A549 (cell line): ENCODE measurements around the gene CADM1. TPM values are rescaled to one million over a fixed set of nuclear protein-coding genes. Genes with fewer than 3 reads are reported as not detected.

Experiments used
- ATAC-seq, 2 experiments: fragments of 200-7000 bp in 1 of 2; fragments of >200 bp in 1 of 2; cut with Nextera tagmentation in 1 of 2; cut with Tn5 transposase in 1 of 2; 3 replicates each; pipeline versions ENCODE4 v1.8.0 to v1.9.1; 2018 to 2020; ENCODE audit warnings: mild to moderate bottlenecking in 1 of 2, moderate library complexity in 1 of 2
- CTCF ChIA-PET: fragments of 300-600 bp; sonication (Branson Sonifier 250); formaldehyde crosslinking; extraction: SDS; loops from one replicate; lab custom pipeline; 2021; ENCODE audit warnings: antibody characterized with exemption, inconsistent platforms; lab: Yijun Ruan, JAX
- POLR2A ChIA-PET: fragments of 350-600 bp; formaldehyde crosslinking; extraction: SDS; loops from one replicate; lab custom pipeline; 2021; ENCODE audit warnings: antibody characterized with exemption, inconsistent platforms; lab: Yijun Ruan, JAX
- DNase-seq, 2 experiments: peaks; one replicate each; pipeline versions ENCODE4 v3.0.0 to v3.0.0-alpha.2; 2011 to 2016; ENCODE audit warnings: low read depth in 1 of 2, low spot score in 1 of 2
- FAIRE-seq: peaks from 2 replicates; lab custom pipeline; 2011; peaks lifted over from hg19 to GRCh38; lab: Jason Lieb, UNC
- H3K27ac ChIP-seq, 2 experiments: fragments of >200 bp; sonication (Bioruptor Twin); formaldehyde crosslinking; 3 replicates each; pipeline ENCODE4 v1.5.1; 2016 to 2017
- H3K4me1 ChIP-seq: fragments of >200 bp; sonication (Bioruptor Twin); formaldehyde crosslinking; 3 replicates; pipeline ENCODE4 v1.6.1; 2016
- H3K4me2 ChIP-seq: fragments of >200 bp; sonication (Bioruptor Twin); formaldehyde crosslinking; 3 replicates; pipeline ENCODE4 v1.6.1; 2016
- H3K4me3 ChIP-seq: fragments of >200 bp; sonication (Bioruptor Twin); formaldehyde crosslinking; 3 replicates; pipeline ENCODE4 v1.5.1; 2016
- H3K9me3 ChIP-seq: fragments of >200 bp; sonication (Bioruptor Twin); formaldehyde crosslinking; 3 replicates; pipeline ENCODE4 v1.6.1; 2016
- BCL3 ChIP-seq: fragments of >200 bp; sonication (Bioruptor Twin); formaldehyde crosslinking; IDR thresholded peaks from 3 replicates; pipeline ENCODE4 v1.6.1; 2016
- CHD4 ChIP-seq: fragments of 200-600 bp; sonication (generic); IDR thresholded peaks from 2 replicates; pipeline ENCODE4 v1.6.1; 2016; ENCODE audit warnings: antibody characterized with exemption, mild to moderate bottlenecking, borderline replicate concordance
- EHMT2 ChIP-seq: fragments of 200-600 bp; sonication (generic); IDR thresholded peaks from 2 replicates; pipeline ENCODE4 v1.6.1; 2016; ENCODE audit warnings: antibody characterized with exemption, low read depth, mild to moderate bottlenecking, moderate library complexity
- ELK1 ChIP-seq: fragments of 150-350 bp; IDR thresholded peaks from 2 replicates; pipeline ENCODE4 v1.6.1; 2014; ENCODE audit warnings: low read depth, mild to moderate bottlenecking, low read length
- EP300 ChIP-seq, 2 experiments: fragments of >200 bp; sonication (Bioruptor Twin); formaldehyde crosslinking; IDR thresholded peaks; 2 replicates in 1 of 2; 3 replicates in 1 of 2; pipeline ENCODE4 v1.6.1; 2016 to 2017
- ESRRA ChIP-seq: fragments of 150-350 bp; IDR thresholded peaks from 2 replicates; pipeline ENCODE4 v1.6.1; 2014; ENCODE audit warnings: mild to moderate bottlenecking, low read length, borderline replicate concordance
- FOSB ChIP-seq: fragments of 250-450 bp; sonication (Bioruptor Pico); IDR thresholded peaks from 2 replicates; pipeline ENCODE4 v1.5.0; 2020; ENCODE audit warnings: mild to moderate bottlenecking, moderate library complexity
- FOXS1 ChIP-seq: fragments of 250-450 bp; sonication (Bioruptor Pico); IDR thresholded peaks from 2 replicates; pipeline ENCODE4 v1.5.0; 2020; ENCODE audit warnings: mild to moderate bottlenecking, moderate library complexity
- HMGXB4 ChIP-seq: fragments of 250-450 bp; sonication (Bioruptor Pico); IDR thresholded peaks from 2 replicates; pipeline ENCODE4 v1.5.0; 2021; ENCODE audit warnings: mild to moderate bottlenecking, moderate library complexity, borderline replicate concordance
- JUN ChIP-seq, 2 experiments: fragments of >200 bp; sonication (Bioruptor Twin); formaldehyde crosslinking; IDR thresholded peaks; 2 replicates in 1 of 2; 3 replicates in 1 of 2; pipeline ENCODE4 v1.6.1; 2016 to 2017
- MYC ChIP-seq: IDR thresholded peaks from 2 replicates; pipeline ENCODE4 v1.6.1; 2012; ENCODE audit warnings: mild to moderate bottlenecking, inconsistent platforms, low read length, improper control_type of control experiment, borderline replicate concordance
- PBX3 ChIP-seq: IDR thresholded peaks from 2 replicates; pipeline ENCODE4 v1.6.1; 2012
- POLR2A ChIP-seq: IDR thresholded peaks from 2 replicates; pipeline ENCODE4 v1.6.1; 2012; ENCODE audit warnings: mild to moderate bottlenecking, low read length
- RARB ChIP-seq: fragments of 250-450 bp; sonication (Bioruptor Pico); IDR thresholded peaks from 2 replicates; pipeline ENCODE4 v1.8.0; 2021; ENCODE audit warnings: mild to moderate bottlenecking, moderate library complexity
- REST ChIP-seq: fragments of 200-600 bp; sonication (generic); IDR thresholded peaks from 2 replicates; pipeline ENCODE4 v1.6.1; 2016; ENCODE audit warnings: antibody characterized with exemption, mild to moderate bottlenecking, moderate library complexity
- SMC3 ChIP-seq: fragments of >200 bp; sonication (Bioruptor Twin); formaldehyde crosslinking; IDR thresholded peaks from 3 replicates; pipeline ENCODE4 v1.6.1; 2018; ENCODE audit warnings: inconsistent platforms
- SREBF2 ChIP-seq: fragments of 450-650 bp; IDR thresholded peaks from 2 replicates; pipeline ENCODE4 v1.6.1; 2014; ENCODE audit warnings: mild to moderate bottlenecking, moderate library complexity
- TFCP2L1 ChIP-seq: fragments of 250-450 bp; sonication (Bioruptor Pico); IDR thresholded peaks from 2 replicates; pipeline ENCODE4 v1.5.0; 2021; ENCODE audit warnings: mild to moderate bottlenecking
- ZSCAN20 ChIP-seq: fragments of 250-450 bp; sonication (Bioruptor Pico); IDR thresholded peaks from 2 replicates; pipeline ENCODE4 v1.8.0; 2022; ENCODE audit warnings: mild to moderate bottlenecking, moderate library complexity
- WGBS: methylation state at CpG from one replicate; pipeline ENCODE4 v1.1.6; 2017; ENCODE audit errors: missing lambda C conversion rate; 5-methylcytosine and 5-hydroxymethylcytosine counted together
- polyA plus RNA-seq, 4 experiments: library from polyadenylated mRNA; depleted of rRNA in 3 of 4; stranded (reverse); fragments of >200 nt; fragmentation: RNase III in 1 of 4; extraction: RNeasy Plus Mini Kit Qiagen cat#74134 plus additional on column Dnase treatment in 1 of 4; gene quantifications; 2 replicates in 3 of 4; 3 replicates in 1 of 4; pipeline ENCODE4 v1.2.3, GENCODE V29; 2011 to 2017
- TF ChIP-seq, protein P1 (sequence below): fragments of 250-450 bp; sonication (Bioruptor Pico); IDR thresholded peaks from 2 replicates; pipeline ENCODE4 v1.5.0; 2020; ENCODE audit warnings: low read depth, mild to moderate bottlenecking, moderate library complexity
- TF ChIP-seq, protein P2 (sequence below): fragments of >200 bp; sonication (Bioruptor Twin); formaldehyde crosslinking; IDR thresholded peaks from 2 replicates; pipeline ENCODE4 v1.6.1; 2016

Gene CADM1
- polyA plus RNA-seq, 2 of the 4 experiments (the other 2 are of a cell fraction) = 33.4 to 36.7 TPM

DNA sequence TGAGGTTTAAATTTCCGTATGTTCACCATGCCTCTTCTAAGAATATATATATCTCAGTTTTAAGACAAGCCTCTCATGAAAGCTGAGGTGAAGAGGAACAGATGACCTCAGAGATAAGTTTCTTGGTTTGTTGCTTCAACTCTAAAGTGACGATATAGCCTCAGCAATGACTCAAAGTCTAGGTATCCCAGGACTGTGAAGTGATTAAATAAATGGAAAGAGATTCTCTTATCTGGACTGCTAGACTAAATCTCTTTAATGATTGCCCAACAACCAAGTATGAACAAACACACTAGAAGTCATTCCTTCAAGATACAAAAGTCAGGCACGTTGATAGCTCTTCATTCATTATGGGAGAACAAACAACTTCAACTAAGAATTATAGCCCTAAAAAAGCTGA, 15.3 kb downstream of the CADM1 start (continued):
- TF ChIP-seq ESRRA (no peak), MYC (no peak), CHD4 (no peak), JUN (IDR thresholded peaks at IDR 0.05) (peak; percentile 69 to 87; a peak in 4 of 5 replicates), POLR2A (no peak), BCL3 (peak; percentile 65; the same call in 1 of the 3 replicates), SMC3 (no peak), REST (no peak), ZSCAN20 (CRISPR knock-in tag) (no peak), FOXS1 (CRISPR knock-in tag) (no peak), SREBF2 (no peak)
- TF ChIP-seq, protein P1, sequence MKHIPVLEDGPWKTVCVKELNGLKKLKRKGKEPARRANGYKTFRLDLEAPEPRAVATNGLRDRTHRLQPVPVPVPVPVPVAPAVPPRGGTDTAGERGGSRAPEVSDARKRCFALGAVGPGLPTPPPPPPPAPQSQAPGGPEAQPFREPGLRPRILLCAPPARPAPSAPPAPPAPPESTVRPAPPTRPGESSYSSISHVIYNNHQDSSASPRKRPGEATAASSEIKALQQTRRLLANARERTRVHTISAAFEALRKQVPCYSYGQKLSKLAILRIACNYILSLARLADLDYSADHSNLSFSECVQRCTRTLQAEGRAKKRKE = no peak

- FAIRE-seq (no peak), ATAC-seq (no peak), DNase-seq (no peak)
- H3K27ac ChIP-seq = no peak overlapping the region
- CTCF ChIA-PET = interaction anchor here (1.6 kb wide), 1 partner anchor 21 kb away, joined by 8 read pairs; no protein-coding TSS in a partner anchor
- H3K9me3 ChIP-seq = no peaks in the 10 kb centered on the region
- POLR2A ChIA-PET = no interaction called here
- peaks cover 16% of the 10 kb centered on the region for H3K4me1 ChIP-seq
- TF ChIP-seq JUN (IDR thresholded peaks at IDR 0.05) = no peak
- no peak for TF ChIP-seq RARB (CRISPR knock-in tag)
- TF ChIP-seq EHMT2 = no peak
- H3K4me2 ChIP-seq = no peak overlapping the region
- no peak overlapping the region for H3K4me3 ChIP-seq
- WGBS = 91% methylated on average over 2 of the region's 2 CpGs
Observed at GRCh38 chr11:115481528-115481927, 22.7 kb downstream of the CADM1 start.

DNA sequence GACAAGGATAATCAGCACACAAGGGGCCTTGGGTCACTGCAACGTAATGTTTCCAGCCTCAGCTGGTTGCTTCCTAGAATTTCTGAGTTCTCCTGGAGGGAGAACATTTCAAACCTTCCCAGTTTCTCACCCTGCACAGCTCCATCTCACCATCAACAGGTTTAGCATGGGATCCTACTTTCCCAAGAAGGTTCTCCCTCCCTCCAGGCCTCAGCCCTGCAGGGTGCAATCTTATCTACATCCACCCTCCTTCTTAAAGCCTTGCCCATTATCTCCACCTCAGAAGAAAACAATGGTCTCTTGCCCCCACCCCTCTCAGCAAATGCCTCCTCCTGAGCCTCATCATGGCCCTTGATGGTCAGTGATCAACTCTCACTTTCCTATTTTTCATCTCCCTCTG, 23.6 kb downstream of the CADM1 start:
- ATAC-seq (no peak), DNase-seq (no peak), FAIRE-seq (no peak)
- Histone ChIP-seq H3K4me3 (no peak overlapping the region), H3K27ac (no peak overlapping the region), H3K4me1 (peaks cover 20% of the 10 kb centered on the region), H3K4me2 (no peak overlapping the region), H3K9me3 (no peaks in the 10 kb centered on the region)
- POLR2A ChIA-PET = no interaction called here
- WGBS = 63% methylated on average over 1 of the region's 1 CpG
- CTCF ChIA-PET = interaction anchor here (1.6 kb wide), 1 partner anchor 22 kb away, joined by 8 read pairs; no protein-coding TSS in a partner anchor
- TF ChIP-seq, protein P2, sequence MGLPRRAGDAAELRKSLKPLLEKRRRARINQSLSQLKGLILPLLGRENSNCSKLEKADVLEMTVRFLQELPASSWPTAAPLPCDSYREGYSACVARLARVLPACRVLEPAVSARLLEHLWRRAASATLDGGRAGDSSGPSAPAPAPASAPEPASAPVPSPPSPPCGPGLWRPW = no peak
- TF ChIP-seq REST (no peak), HMGXB4 (CRISPR knock-in tag) (no peak), ELK1 (no peak), EP300 (IDR thresholded peaks at IDR 0.05) (no peak), FOSB (no peak), PBX3 (no peak), TFCP2L1 (CRISPR knock-in tag) (no peak)
